GM12864 (cell line): Measurements from ENCODE around the gene SEMA3B.
"Not testable (repeated sequence)": the region's sequence is repeated elsewhere in the genome, so short reads cannot be mapped to it uniquely, and the experiment has no call there.

ENCODE experiments used
- DNase-seq: peaks from one replicate; pipeline ENCODE4 v3.0.0-alpha.2; 2011; ENCODE audit warnings: low read depth
- H3K4me3 ChIP-seq: 2 replicates; pipeline ENCODE4 v1.5.1; 2011; ENCODE audit warnings: mild to moderate bottlenecking, low read depth, low read length, control low read depth
- TF ChIP-seq, protein P1 (sequence below): IDR thresholded peaks from 2 replicates; pipeline ENCODE4 v1.5.1; 2011; ENCODE audit warnings: low read depth, mild to moderate bottlenecking, moderate library complexity, low read length, control low read depth, inconsistent platforms; ENCODE audit errors: missing control alignments

Gene SEMA3B

DNA sequence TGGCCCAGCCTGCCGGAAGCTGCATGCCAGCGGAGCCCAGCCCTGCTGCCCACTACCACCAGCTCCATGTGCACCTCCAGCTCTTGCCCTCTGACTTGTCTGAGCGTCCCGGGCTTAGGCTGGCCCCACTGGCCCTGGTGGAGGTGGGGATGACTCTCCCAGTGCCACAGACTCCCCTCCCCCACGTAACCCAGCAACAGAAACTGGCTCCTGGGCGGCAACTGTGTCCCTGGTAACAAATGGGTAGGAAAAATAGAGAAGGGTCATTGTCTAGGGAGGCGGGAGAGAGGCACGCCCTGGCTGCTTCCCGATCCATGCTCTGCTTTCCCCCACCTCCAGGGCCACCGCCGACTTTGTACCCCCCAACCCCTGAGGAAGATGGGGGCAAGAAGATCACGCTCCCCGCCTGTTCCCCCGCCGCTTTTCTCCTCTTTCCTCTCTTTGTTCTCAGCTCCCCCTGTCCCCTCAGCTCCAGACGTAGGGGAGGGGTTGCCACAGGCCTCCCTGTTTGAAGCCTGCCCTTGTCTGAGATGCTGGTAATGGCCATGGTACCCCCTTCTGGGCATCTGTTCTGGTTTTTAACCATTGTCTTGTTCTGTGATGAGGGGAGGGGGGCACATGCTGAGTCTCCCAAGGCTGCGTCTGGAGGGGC, 10.8 kb upstream of the SEMA3B start:
- no peak overlapping the region for H3K4me3 ChIP-seq
- DNase-seq: no peak
- TF ChIP-seq, protein P1, sequence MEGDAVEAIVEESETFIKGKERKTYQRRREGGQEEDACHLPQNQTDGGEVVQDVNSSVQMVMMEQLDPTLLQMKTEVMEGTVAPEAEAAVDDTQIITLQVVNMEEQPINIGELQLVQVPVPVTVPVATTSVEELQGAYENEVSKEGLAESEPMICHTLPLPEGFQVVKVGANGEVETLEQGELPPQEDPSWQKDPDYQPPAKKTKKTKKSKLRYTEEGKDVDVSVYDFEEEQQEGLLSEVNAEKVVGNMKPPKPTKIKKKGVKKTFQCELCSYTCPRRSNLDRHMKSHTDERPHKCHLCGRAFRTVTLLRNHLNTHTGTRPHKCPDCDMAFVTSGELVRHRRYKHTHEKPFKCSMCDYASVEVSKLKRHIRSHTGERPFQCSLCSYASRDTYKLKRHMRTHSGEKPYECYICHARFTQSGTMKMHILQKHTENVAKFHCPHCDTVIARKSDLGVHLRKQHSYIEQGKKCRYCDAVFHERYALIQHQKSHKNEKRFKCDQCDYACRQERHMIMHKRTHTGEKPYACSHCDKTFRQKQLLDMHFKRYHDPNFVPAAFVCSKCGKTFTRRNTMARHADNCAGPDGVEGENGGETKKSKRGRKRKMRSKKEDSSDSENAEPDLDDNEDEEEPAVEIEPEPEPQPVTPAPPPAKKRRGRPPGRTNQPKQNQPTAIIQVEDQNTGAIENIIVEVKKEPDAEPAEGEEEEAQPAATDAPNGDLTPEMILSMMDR: no peak

DNA sequence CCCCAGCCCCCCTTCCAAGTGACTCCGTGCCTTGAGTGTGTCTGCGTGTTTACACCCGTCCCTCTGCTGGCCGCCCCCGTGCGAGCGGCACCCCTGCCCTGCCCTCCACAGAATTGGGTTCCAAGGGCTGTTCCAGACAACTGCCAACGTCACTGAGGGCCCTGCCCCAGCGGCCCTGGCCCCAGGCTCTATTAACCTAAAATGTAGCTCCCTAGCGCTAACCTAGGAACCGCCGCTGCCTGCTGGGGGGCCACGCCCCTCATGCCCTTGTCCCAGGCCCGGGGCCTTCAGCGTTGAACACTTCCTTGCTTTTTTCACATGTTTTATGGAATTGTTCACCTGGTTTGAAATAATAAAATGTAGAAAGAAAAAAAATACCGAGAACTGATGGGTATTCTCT, 10.0 kb upstream of the SEMA3B start:
- DNase-seq: no peak
- TF ChIP-seq, protein P1: no peak
- H3K4me3 ChIP-seq: no peak overlapping the region

DNA sequence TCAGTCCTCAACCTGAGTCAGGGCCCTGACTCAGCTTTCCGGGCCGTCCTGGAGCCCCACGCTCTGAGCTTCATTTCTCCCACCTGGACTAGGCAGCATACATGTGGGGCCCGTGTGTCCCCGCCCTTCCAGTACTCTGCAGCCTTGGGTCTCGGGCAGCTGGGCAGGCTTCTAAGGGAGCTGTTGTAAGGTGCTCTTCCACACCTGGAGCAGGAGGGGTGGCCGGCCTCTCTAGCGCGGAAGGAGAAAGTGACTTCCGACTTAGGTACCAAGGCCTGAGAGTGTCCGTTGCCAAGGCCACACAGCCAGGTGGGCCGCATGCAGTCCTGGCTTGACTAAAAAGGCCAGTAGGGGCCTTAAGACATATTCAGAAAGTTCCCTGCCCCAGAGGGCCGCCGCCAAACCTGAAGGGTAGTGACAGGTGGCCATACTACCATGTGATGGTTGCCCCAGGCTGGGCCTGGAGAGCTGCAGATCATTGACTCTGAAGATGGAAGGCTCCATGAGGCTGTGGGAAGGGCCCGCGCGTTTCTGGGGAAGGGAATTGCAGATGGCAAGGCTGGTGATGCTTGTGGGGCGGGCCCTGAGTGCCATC, 9.4 kb upstream of the SEMA3B start:
- no peak overlapping the region; the same call in 1 of the 2 replicates for H3K4me3 ChIP-seq
- DNase-seq: no peak
- TF ChIP-seq, protein P1: no peak

DNA sequence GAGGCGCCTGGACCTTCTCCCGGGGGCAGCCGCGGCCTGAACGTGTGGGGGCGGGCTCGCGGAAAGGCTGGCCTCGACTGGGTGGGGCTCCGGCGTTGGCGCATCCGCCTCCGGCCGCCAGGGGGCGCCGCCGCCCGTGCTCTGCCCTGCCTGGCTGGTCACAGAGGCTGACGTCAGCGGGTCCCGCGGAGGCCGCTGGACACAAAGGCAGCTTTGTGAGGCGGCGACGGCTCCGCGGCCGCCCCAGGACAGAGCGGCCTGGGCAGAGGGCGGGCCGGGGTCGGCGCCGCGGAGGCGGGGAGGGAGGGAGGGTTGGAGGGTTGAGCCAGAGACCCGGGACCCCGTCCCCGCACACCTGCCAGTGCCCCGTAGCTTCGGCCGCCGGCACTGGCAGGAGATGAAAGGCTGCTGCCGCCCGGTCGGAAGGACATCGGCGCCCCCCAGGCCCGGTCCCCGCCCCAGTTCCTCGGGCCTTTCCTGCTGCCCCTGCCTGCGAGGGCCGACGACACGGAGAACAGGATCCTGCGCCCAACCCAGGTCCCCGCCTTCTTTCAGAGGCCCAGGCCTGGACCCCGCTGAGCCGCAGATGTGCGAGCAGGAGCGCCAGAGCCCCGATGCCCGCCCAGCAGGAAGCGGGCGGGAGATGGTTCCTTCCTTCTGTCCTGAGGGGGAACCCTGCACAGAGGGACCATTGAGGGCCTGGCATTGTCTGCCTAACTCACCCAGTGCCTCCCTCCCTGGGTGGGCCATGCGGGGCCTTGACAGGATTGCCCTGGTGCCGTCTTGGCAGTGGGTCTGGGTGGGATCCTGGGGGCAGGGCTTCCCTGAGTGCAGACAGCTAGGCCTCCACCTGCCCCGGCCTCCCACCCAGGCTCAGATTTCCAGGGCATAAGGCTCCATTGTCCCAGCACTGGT, 8.7 kb upstream of the SEMA3B start:
- DNase-seq: no peak
- H3K4me3 ChIP-seq: peak overlapping the region; percentile 56
- TF ChIP-seq, protein P1: peak; percentile 92

DNA sequence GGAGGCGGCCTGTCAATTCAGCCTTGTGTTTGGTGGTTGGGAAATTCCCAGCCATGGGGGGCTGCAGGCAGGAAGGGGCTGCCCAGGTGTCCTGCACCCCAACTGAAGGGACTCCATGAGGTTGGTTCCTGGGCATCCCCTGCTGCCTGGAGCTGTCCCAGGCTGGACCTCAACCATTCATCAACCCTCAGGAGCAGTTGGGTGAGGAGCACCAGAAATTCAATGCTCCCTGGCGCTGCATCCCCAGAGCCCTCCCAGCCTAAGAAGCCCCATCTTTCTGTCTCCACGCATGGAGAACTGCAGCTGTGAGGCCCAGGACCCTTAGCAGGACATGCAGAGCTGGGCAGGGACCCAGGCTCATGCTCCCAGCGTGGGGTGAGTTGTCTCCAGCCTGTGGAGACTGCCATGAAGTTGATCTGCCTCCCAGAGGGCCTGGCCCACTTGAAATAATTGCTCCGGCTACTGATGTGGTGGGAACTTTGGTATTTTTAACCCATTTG, 8.0 kb upstream of the SEMA3B start:
- H3K4me3 ChIP-seq: no peak overlapping the region
- DNase-seq: no peak
- TF ChIP-seq, protein P1: no peak

DNA sequence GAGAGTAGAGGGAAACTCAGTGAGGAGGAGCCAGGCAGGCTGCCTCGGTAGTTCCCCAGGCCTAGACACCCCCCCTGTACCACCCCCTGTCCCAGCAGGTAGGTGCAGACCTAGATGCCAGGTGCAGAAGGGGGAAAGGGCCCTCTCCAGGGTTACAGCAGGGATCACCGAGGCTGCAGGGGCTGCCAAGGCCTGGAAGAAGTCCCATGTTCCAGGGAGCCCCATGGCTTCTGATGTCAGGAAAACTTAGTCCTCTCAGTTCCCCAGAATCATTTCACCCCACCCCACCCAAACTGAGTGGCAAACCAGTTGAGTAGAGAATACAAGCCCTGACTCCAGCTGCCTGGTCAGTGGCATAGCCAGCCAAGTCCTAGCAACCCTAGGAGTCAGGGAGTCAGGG, 7.4 kb upstream of the SEMA3B start:
- TF ChIP-seq, protein P1: no peak

DNA sequence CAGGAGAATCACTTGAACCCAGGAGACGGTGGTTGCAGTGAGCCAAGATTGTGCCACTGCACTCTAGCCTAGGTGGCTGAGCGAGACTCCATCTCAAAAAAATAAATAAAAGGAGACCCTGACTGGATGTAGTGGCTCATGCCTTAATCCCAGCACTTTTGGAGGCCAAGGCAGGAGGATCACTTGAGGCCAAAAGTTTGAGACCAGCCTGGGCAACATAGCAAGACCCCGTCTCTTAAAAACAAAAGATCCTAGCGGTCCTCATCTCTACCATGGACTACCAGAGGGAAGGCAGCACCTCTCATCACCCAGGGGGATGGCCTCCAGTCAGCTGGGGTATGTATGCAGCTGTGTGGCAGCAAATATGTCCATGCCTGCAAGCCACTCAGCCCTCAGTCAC, 6.7 kb upstream of the SEMA3B start:
- DNase-seq, H3K4me3 ChIP-seq: not testable (repeated sequence)

More for the DNA sequence above, 7.4 kb upstream of the SEMA3B start:
- no peak for DNase-seq
- no peak overlapping the region for H3K4me3 ChIP-seq
